GM19193 (cell line): ENCODE measurements around the gene GRIK1.

Experiments
- POLR2A ChIP-seq: IDR thresholded peaks from 4 replicates; pipeline ENCODE4 v1.6.1; 2011; ENCODE audit not compliant: insufficient read depth, insufficient read length; ENCODE audit errors: extremely low read depth

The GRIK1 gene

GRCh38 chr21:29571949-29572348 lies 367.8 kb downstream of the GRIK1 start:
- no peak for TF ChIP-seq POLR2A

GRCh38 chr21:29568020-29568697 lies 371.6 kb downstream of the GRIK1 start:
- TF ChIP-seq POLR2A: no peak

- TF ChIP-seq POLR2A: no peak
Observed at GRCh38 chr21:29557931-29558725, 381.7 kb downstream of the GRIK1 start.

- TF ChIP-seq POLR2A: no peak
Observed at GRCh38 chr21:29557200-29557599, 382.6 kb downstream of the GRIK1 start.

GRCh38 chr21:29555601-29556000 lies 384.2 kb downstream of the GRIK1 start:
- TF ChIP-seq POLR2A: no peak

GRCh38 chr21:29550205-29550604 lies 389.6 kb downstream of the GRIK1 start:
- TF ChIP-seq POLR2A: no peak

- TF ChIP-seq POLR2A: no peak
Observed at GRCh38 chr21:29549614-29550013, 390.2 kb downstream of the GRIK1 start.

- no peak for TF ChIP-seq POLR2A
Observed at GRCh38 chr21:29547998-29548397, 391.8 kb downstream of the GRIK1 start.

- TF ChIP-seq POLR2A: no peak
Observed at GRCh38 chr21:29546071-29546470, 393.7 kb downstream of the GRIK1 start.

- no peak for TF ChIP-seq POLR2A
Observed at GRCh38 chr21:29540289-29540688, 399.5 kb downstream of the GRIK1 start.

GRCh38 chr21:29538115-29538514 lies 401.7 kb downstream of the GRIK1 start:
- TF ChIP-seq POLR2A: no peak

- no peak for TF ChIP-seq POLR2A
Observed at GRCh38 chr21:29534448-29534847, 405.3 kb downstream of the GRIK1 start.

GRCh38 chr21:29529139-29529538 lies 410.7 kb downstream of the GRIK1 start:
- no peak for TF ChIP-seq POLR2A

- no peak for TF ChIP-seq POLR2A
Observed at GRCh38 chr21:29526545-29526944, 413.3 kb downstream of the GRIK1 start.

- no peak for TF ChIP-seq POLR2A
Observed at GRCh38 chr21:29524055-29524454, 415.7 kb downstream of the GRIK1 start.

- no peak for TF ChIP-seq POLR2A
Observed at GRCh38 chr21:29523646-29524045, 416.1 kb downstream of the GRIK1 start.
